H1 (cell line): Measurements from ENCODE around the gene IFIT1. TPM values are rescaled to one million over a fixed set of nuclear protein-coding genes. Genes with fewer than 3 reads are reported as not detected.

ENCODE experiments used
- CTCF ChIA-PET: fragments of 300-600 bp; sonication (Branson Sonifier 250); formaldehyde crosslinking; loops from one replicate; lab custom pipeline; 2021; ENCODE audit not compliant: partially characterized antibody; lab: Charles Lee
- POLR2A ChIA-PET: fragments of 300-600 bp; sonication (Branson Sonifier 250); formaldehyde crosslinking; loops from one replicate; lab custom pipeline; 2021; ENCODE audit warnings: inconsistent platforms; ENCODE audit not compliant: partially characterized antibody; lab: Charles Lee
- DNase-seq, 2 experiments: peaks; one replicate each; pipeline versions ENCODE4 v3.0.0 to v3.0.0-alpha.2; 2010 to 2022; ENCODE audit warnings: low spot score in 2 of 2, low read depth in 1 of 2, mixed read lengths in 1 of 2
- FAIRE-seq: peaks from 2 replicates; lab custom pipeline; 2011; peaks lifted over from hg19 to GRCh38; lab: Jason Lieb, UNC
- H2AFZ ChIP-seq: 2 replicates; pipeline ENCODE4 v1.8.1; 2012; ENCODE audit warnings: low read length, inconsistent platforms
- H2AK5ac ChIP-seq: 2 replicates; pipeline ENCODE4 v1.6.1; 2013; ENCODE audit warnings: low read depth, low read length
- H2BK120ac ChIP-seq: replicated peaks from 2 replicates; pipeline ENCODE3; 2013; ENCODE audit warnings: low read depth, low read length, inconsistent platforms
- H2BK12ac ChIP-seq: 2 replicates; pipeline ENCODE4 v1.6.1; 2013; ENCODE audit warnings: low read depth, low read length
- H2BK15ac ChIP-seq: 2 replicates; pipeline ENCODE4 v1.6.1; 2013; ENCODE audit warnings: low read length
- H2BK20ac ChIP-seq: 2 replicates; pipeline ENCODE4 v1.6.1; 2013; ENCODE audit warnings: low read length
- H2BK5ac ChIP-seq: 2 replicates; pipeline ENCODE4 v1.6.1; 2013; ENCODE audit warnings: low read depth, low read length
- H3K14ac ChIP-seq: 2 replicates; pipeline ENCODE4 v1.6.1; 2013; ENCODE audit warnings: inconsistent platforms; ENCODE audit not compliant: insufficient read length
- H3K18ac ChIP-seq: 2 replicates; pipeline ENCODE4 v1.6.1; 2013; ENCODE audit warnings: low read length; ENCODE audit errors: extremely low read depth
- H3K23ac ChIP-seq: 2 replicates; pipeline ENCODE4 v1.6.1; 2013; ENCODE audit warnings: inconsistent platforms; ENCODE audit not compliant: insufficient read length
- H3K23me2 ChIP-seq: 2 replicates; pipeline ENCODE4 v1.6.1; 2013; ENCODE audit warnings: low read depth, low read length
- H3K27ac ChIP-seq: 2 replicates; pipeline ENCODE4 v1.6.1; 2011; ENCODE audit warnings: low read depth, low read length, inconsistent platforms
- H3K27me3 ChIP-seq, 4 experiments: replicated peaks in 1 of 4; 1 replicate in 1 of 4; 2 replicates in 3 of 4; pipeline versions ENCODE4 v1.6.1 to v1.8.1; 2011 to 2013; ENCODE audit warnings: low read length in 3 of 4, mild to moderate bottlenecking in 3 of 4, inconsistent platforms in 2 of 4, mixed read lengths in 2 of 4, moderate library complexity in 1 of 4; ENCODE audit not compliant: control insufficient read depth in 3 of 4, insufficient read depth in 3 of 4; ENCODE audit errors: extremely low read depth in 1 of 4
- H3K36me3 ChIP-seq, 4 experiments: 2 replicates each; pipeline versions ENCODE4 v1.6.1 to v1.8.1; 2011 to 2013; ENCODE audit warnings: mild to moderate bottlenecking in 4 of 4, low read length in 3 of 4, moderate library complexity in 2 of 4, control low read depth in 1 of 4, inconsistent platforms in 1 of 4; ENCODE audit not compliant: insufficient read depth in 4 of 4, control insufficient read depth in 2 of 4
- H3K4ac ChIP-seq: replicated peaks from 2 replicates; pipeline ENCODE3; 2013; ENCODE audit warnings: low read length, low read depth, mixed read lengths, inconsistent platforms; ENCODE audit not compliant: insufficient read length
- H3K4me1 ChIP-seq, 4 experiments: replicated peaks in 1 of 4; 1 replicate in 1 of 4; 2 replicates in 3 of 4; pipeline versions ENCODE4 v1.6.1 to v1.8.1; 2011 to 2013; ENCODE audit warnings: low read length in 3 of 4, inconsistent platforms in 2 of 4, mixed read lengths in 1 of 4; ENCODE audit not compliant: insufficient read depth in 4 of 4, control insufficient read depth in 3 of 4
- H3K4me2 ChIP-seq, 2 experiments: 2 replicates each; pipeline versions ENCODE4 v1.6.1 to v1.8.1; 2011 to 2013; ENCODE audit warnings: low read depth in 2 of 2, low read length in 2 of 2, control low read depth in 1 of 2, inconsistent platforms in 1 of 2, mild to moderate bottlenecking in 1 of 2; ENCODE audit not compliant: insufficient read depth in 1 of 2
- H3K4me3 ChIP-seq, 4 experiments: fragments of 200-600, 300-600 bp in 1 of 4; sonication (generic), shearing (Covaris generic), sonication (Bioruptor Twin) in 1 of 4; 2 replicates each; pipeline versions ENCODE4 v1.5.1 to v1.8.1; 2011 to 2016; ENCODE audit warnings: low read length in 4 of 4, low read depth in 3 of 4, control low read depth in 2 of 4, inconsistent platforms in 2 of 4, mild to moderate bottlenecking in 2 of 4, mixed read lengths in 1 of 4, moderate library complexity in 1 of 4; ENCODE audit not compliant: insufficient read depth in 2 of 4; ENCODE audit errors: extremely low read depth in 1 of 4
- H3K56ac ChIP-seq: replicated peaks from 2 replicates; pipeline ENCODE3; 2013; ENCODE audit warnings: low read depth, mild to moderate bottlenecking, mixed read lengths, low read length, inconsistent platforms; ENCODE audit not compliant: insufficient read length
- H3K79me1 ChIP-seq: 2 replicates; pipeline ENCODE4 v1.6.1; 2013; ENCODE audit warnings: low read depth, low read length, control low read depth
- H3K79me2 ChIP-seq, 2 experiments: 2 replicates each; pipeline versions ENCODE4 v1.6.1 to v1.8.1; 2012 to 2013; ENCODE audit warnings: low read length in 2 of 2, mild to moderate bottlenecking in 2 of 2, inconsistent platforms in 1 of 2; ENCODE audit not compliant: insufficient read depth in 2 of 2, control insufficient read depth in 1 of 2
- H3K9ac ChIP-seq, 4 experiments: replicated peaks in 1 of 4; 1 replicate in 1 of 4; 2 replicates in 3 of 4; pipeline versions ENCODE4 v1.6.1 to v1.8.1; 2011 to 2013; ENCODE audit warnings: low read depth in 3 of 4, low read length in 3 of 4, control low read depth in 2 of 4, mild to moderate bottlenecking in 2 of 4, moderate library complexity in 2 of 4, inconsistent platforms in 1 of 4; ENCODE audit errors: extremely low read depth in 1 of 4
- H3K9me3 ChIP-seq, 2 experiments: 2 replicates each; pipeline versions ENCODE4 v1.6.1 to v1.8.1; 2012 to 2013; ENCODE audit warnings: mild to moderate bottlenecking in 2 of 2, moderate library complexity in 2 of 2, control low read depth in 1 of 2, inconsistent platforms in 1 of 2, low read depth in 1 of 2, low read length in 1 of 2, mixed read lengths in 1 of 2; ENCODE audit not compliant: insufficient read depth in 2 of 2
- H4K20me1 ChIP-seq, 2 experiments: replicated peaks in 1 of 2; 2 replicates each; pipeline versions ENCODE3 to v1.8.1; 2011 to 2013; ENCODE audit warnings: inconsistent platforms in 2 of 2, low read length in 2 of 2, mild to moderate bottlenecking in 1 of 2; ENCODE audit not compliant: insufficient read depth in 2 of 2, control insufficient read depth in 1 of 2
- H4K5ac ChIP-seq: 2 replicates; pipeline ENCODE4 v1.6.1; 2013; ENCODE audit warnings: low read length, low read depth, mixed read lengths, inconsistent platforms; ENCODE audit not compliant: insufficient read length
- H4K8ac ChIP-seq: 2 replicates; pipeline ENCODE4 v1.8.0; 2013; ENCODE audit warnings: mild to moderate bottlenecking, moderate library complexity, low read length, inconsistent platforms; ENCODE audit not compliant: insufficient read depth; ENCODE audit errors: extremely low read depth
- H4K91ac ChIP-seq: replicated peaks from 2 replicates; pipeline ENCODE3; 2013; ENCODE audit warnings: low read length, mixed read lengths, inconsistent platforms; ENCODE audit not compliant: insufficient read length
- ASH2L ChIP-seq: fragments of 200-600, 300-600 bp; sonication (generic); IDR thresholded peaks from one replicate; pipeline ENCODE4 v1.7.1; 2017; ENCODE audit warnings: low read length
- EGR1 ChIP-seq: IDR thresholded peaks from 2 replicates; pipeline ENCODE4 v1.6.1; 2011; ENCODE audit warnings: low read depth, low read length, borderline replicate concordance
- JUN ChIP-seq: IDR thresholded peaks from 2 replicates; pipeline ENCODE4 v1.6.1; 2011; ENCODE audit warnings: low read depth, mild to moderate bottlenecking, improper control_type of control experiment, low read length
- PHF8 ChIP-seq: fragments of 200-600 bp; sonication (generic); conservative IDR thresholded peaks from 2 replicates; pipeline ENCODE4 v1.7.1; 2012; ENCODE audit warnings: low read depth, mild to moderate bottlenecking, inconsistent platforms, low read length, moderate library complexity
- RNF2 ChIP-seq: fragments of 200-900, 300-1000 bp; sonication (generic); IDR thresholded peaks from 2 replicates; pipeline ENCODE4 v1.7.1; 2016; ENCODE audit warnings: borderline replicate concordance, low read depth, mild to moderate bottlenecking, antibody characterized with exemption, low read length; ENCODE audit not compliant: poor library complexity, severe bottlenecking; ENCODE audit errors: missing control alignments
- TAF1 ChIP-seq: IDR thresholded peaks from 2 replicates; pipeline ENCODE4 v1.6.1; 2011; ENCODE audit warnings: mild to moderate bottlenecking, low read depth, low read length
- WGBS, 2 experiments: shearing (Covaris generic) in 1 of 2; methylation state at CpG; one replicate each; pipeline versions ENCODE4 v1.1.6 to v1.1.7; 2013 to 2015; ENCODE audit warnings: low lambda C conversion rate in 2 of 2, mixed read lengths in 2 of 2, inconsistent platforms in 1 of 2, low coverage in 1 of 2, missing lambda C conversion rate in 1 of 2; ENCODE audit not compliant: insufficient replicate concordance in 2 of 2, insufficient coverage in 1 of 2, insufficient read length in 1 of 2; ENCODE audit errors: extremely low coverage in 1 of 2, missing lambda C conversion rate in 1 of 2; 5-methylcytosine and 5-hydroxymethylcytosine counted together
- polyA plus RNA-seq, 7 experiments: library from polyadenylated mRNA; depleted of rRNA in 3 of 7; stranded (reverse) in 5 of 7; unstranded in 2 of 7; fragments of >200 nt in 5 of 7; fragments of 200-250 nt in 2 of 7; gene quantifications; 1 replicate in 5 of 7; 2 replicates in 1 of 7; 4 replicates in 1 of 7; pipeline versions ENCODE4 v1.2.1 to v1.2.3, GENCODE V29; 2011 to 2013; ENCODE audit warnings: missing spikeins in 2 of 7, mixed read lengths in 2 of 7
- total RNA-seq: library from RNA; stranded (reverse); fragmentation: NEBNext Ultra II Directional; extraction: Animal tissue kit (Norgen Biotek cat#: 25700); gene quantifications from 2 replicates; pipeline ENCODE4 v1.2.1, GENCODE V29; 2021
- TF ChIP-seq, protein P1 (sequence below): IDR thresholded peaks from 2 replicates; pipeline ENCODE4 v1.6.1; 2011; ENCODE audit warnings: low read length, improper control_type of control experiment

Gene IFIT1
- total and polyA plus RNA-seq, 2 of the 8 experiments (the other 6 are each of a cell fraction or from before 2014, with no cell fraction given), result 0.94 to 1.5 TPM

DNA sequence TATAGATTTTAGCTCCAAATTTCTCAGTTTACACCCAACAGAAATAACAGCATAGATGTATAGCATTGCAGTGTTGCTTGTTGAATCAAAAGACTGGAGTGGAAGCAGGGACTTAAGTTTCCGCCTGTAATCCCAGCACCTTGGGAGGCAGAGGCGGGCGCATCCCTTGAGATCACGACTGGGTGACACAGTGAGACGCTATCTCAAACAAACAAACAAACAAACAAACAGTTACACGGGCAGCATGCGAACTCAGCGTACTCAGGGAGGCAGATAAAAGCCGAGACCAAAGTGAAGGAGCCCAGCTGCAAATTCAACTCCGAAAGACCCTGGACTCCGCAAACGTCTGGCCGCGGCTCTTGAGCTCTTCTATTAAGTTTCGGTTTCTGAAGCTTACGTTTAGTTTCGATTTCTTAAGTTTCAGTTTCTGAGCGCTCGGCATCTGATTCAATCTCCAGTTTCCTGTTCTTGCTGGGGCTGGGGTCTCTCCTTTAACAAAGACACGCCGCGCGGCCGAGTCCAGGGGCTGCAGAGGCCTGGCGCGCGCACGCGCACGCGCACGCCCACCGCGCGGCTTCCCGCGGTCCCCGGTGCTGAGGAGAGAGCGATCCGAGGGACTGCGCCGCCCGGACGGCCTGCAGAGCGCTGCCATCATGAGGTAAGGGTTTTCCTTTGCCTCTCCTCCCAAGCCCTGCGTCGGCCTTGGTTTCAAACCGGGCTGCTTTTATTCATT lies 21.9 kb downstream of the IFIT1 start, which contains the start of gene IFIT5:
Gene IFIT5, plus strand, starts transcription at position 423 of the 733 bp plus-strand sequence. Its CDS starts 231 bp downstream, at position 654.
- DNase-seq, result no peak
- no peak for FAIRE-seq
- H3K4me1 ChIP-seq, result peaks cover 0 to 10% (median 3%) of the 10 kb centered on the region in 4 experiments; a peak in 6 of 7 replicates
- CTCF ChIA-PET, result interaction anchor here (0.7 to 1.4 kb wide), 7 partner anchors 10 to 158 kb away, joined by 3 read pairs; no protein-coding TSS in a partner anchor
- H2BK5ac ChIP-seq, result peak within 1 kb of the TSS; percentile 8; the same call in 1 of the 2 replicates
- peak within 1 kb of the TSS; percentile 75 for H2BK12ac ChIP-seq
- H4K20me1 ChIP-seq, result no peaks in the 10 kb centered on the region
- peaks cover 6% of the 10 kb centered on the region; the same call in 1 of the 2 replicates for H3K23me2 ChIP-seq
- no peaks in the 10 kb centered on the region; a peak in 1 of 8 replicates for H3K36me3 ChIP-seq
- no peak within 1 kb of the TSS for H3K23ac ChIP-seq
- H3K79me2 ChIP-seq, result no peaks in the 10 kb centered on the region
- H3K18ac ChIP-seq, result peak within 1 kb of the TSS; percentile 71
- POLR2A ChIA-PET, result interaction anchor here (0.8 to 1.8 kb wide), 3 partner anchors 8 to 113 kb away, joined by 3 to 7 read pairs (median 3); partner anchors contain the start of gene IFIT2
- H2BK120ac ChIP-seq, result no peak within 1 kb of the TSS
- H2BK20ac ChIP-seq, result no peak within 1 kb of the TSS
- peak within 1 kb of the TSS; percentile 14 for H3K56ac ChIP-seq
- 0 out of 2 replicates have a peak within 1 kb of the TSS, but pooled peaks have one; percentile 67 for H2BK15ac ChIP-seq
- no peak within 1 kb of the TSS for H4K91ac ChIP-seq
- no peaks in the 10 kb centered on the region for H3K9me3 ChIP-seq
- H3K27me3 ChIP-seq, result peaks cover 0 to 20% (median 15%) of the 10 kb centered on the region in 4 experiments; a peak in 6 of 7 replicates
- H3K4ac ChIP-seq, result no peak within 1 kb of the TSS
- peak within 1 kb of the TSS; percentile 78 for H4K8ac ChIP-seq
- no peak within 1 kb of the TSS for H3K14ac ChIP-seq
- H2AK5ac ChIP-seq, result no peak within 1 kb of the TSS
- H3K9ac ChIP-seq, result peak within 1 kb of the TSS in 3 of 4 experiments; percentile 64 to 89 (median 72); a peak in 6 of 7 replicates
- H3K4me2 ChIP-seq, result peak within 1 kb of the TSS; percentile 82 to 85
- H3K79me1 ChIP-seq, result no peaks in the 10 kb centered on the region
- WGBS, 2 experiments, result 2% methylated on average over 48 of the region's 48 CpGs; no CpG with 5 or more reads in 1 of the 2 experiments
- H4K5ac ChIP-seq, result no peak within 1 kb of the TSS
- peak within 1 kb of the TSS; percentile 91 for H2AFZ ChIP-seq
- peak within 1 kb of the TSS; percentile 78 to 82 (median 80) for H3K4me3 ChIP-seq
- no peak within 1 kb of the TSS for H3K27ac ChIP-seq
- no peak for TF ChIP-seq RNF2
- no peak for TF ChIP-seq JUN
- TF ChIP-seq TAF1, result peak; percentile 79
- no peak; the same call in 1 of the 2 replicates for TF ChIP-seq PHF8
- TF ChIP-seq, protein P1, sequence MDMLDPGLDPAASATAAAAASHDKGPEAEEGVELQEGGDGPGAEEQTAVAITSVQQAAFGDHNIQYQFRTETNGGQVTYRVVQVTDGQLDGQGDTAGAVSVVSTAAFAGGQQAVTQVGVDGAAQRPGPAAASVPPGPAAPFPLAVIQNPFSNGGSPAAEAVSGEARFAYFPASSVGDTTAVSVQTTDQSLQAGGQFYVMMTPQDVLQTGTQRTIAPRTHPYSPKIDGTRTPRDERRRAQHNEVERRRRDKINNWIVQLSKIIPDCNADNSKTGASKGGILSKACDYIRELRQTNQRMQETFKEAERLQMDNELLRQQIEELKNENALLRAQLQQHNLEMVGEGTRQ, result no peak
- TF ChIP-seq EGR1, result 0 out of 2 replicates have a peak, but pooled peaks have one; percentile 7
- peak; percentile 96 for TF ChIP-seq ASH2L
